ENCODE results near the gene NTF4. TPM values are rescaled to one million over a fixed set of nuclear protein-coding genes. Genes with fewer than 3 reads are reported as not detected.

Gene NTF4
- total RNA-seq, 4 donors from 2014 or later = not detected

- Histone ChIP-seq H3K4me3 (no peak overlapping the region), H3K27me3 (peaks cover 0 to 21% of the 10 kb centered on the region in 2 donors), H3K36me3 (no peaks in the 10 kb centered on the region), H3K4me1 (peaks cover 0 to 4% (median 0%) of the 10 kb centered on the region in 4 donors), H3K27ac (no peak overlapping the region), H3K9me3 (no peaks in the 10 kb centered on the region)
- DNase-seq = no peak
- TF ChIP-seq CTCF (IDR thresholded peaks at IDR 0.05) = no peak
- TF ChIP-seq POLR2A (IDR thresholded peaks at IDR 0.05) = no peak
These were observed 9.1 kb upstream of the NTF4 start for GRCh38 chr19:49073514-49074378.

GRCh38 chr19:49071860-49072547, 7.4 kb upstream of the NTF4 start:
- Histone ChIP-seq H3K4me1 (peaks cover 0 to 4% (median 0%) of the 10 kb centered on the region in 4 donors), H3K27me3 (peaks cover 0 to 26% of the 10 kb centered on the region in 2 donors), H3K27ac (no peak overlapping the region), H3K4me3 (peak overlapping the region in 1 of 4 donors; percentile 23), H3K9me3 (no peaks in the 10 kb centered on the region), H3K36me3 (no peaks in the 10 kb centered on the region)
- no peak for DNase-seq
- no peak for TF ChIP-seq CTCF (IDR thresholded peaks at IDR 0.05)
- TF ChIP-seq POLR2A (IDR thresholded peaks at IDR 0.05) = no peak

GRCh38 chr19:49070416-49070815, 5.8 kb upstream of the NTF4 start:
- no peak for TF ChIP-seq CTCF (IDR thresholded peaks at IDR 0.05)
- no peak for TF ChIP-seq POLR2A (IDR thresholded peaks at IDR 0.05)
- H3K27me3 ChIP-seq = peaks cover 0 to 26% of the 10 kb centered on the region in 2 donors
- H3K4me3 ChIP-seq = no peak overlapping the region
- no peak for DNase-seq
- H3K36me3 ChIP-seq = no peaks in the 10 kb centered on the region
- no peaks in the 10 kb centered on the region for H3K9me3 ChIP-seq
- H3K27ac ChIP-seq = no peak overlapping the region
- H3K4me1 ChIP-seq = peaks cover 0 to 4% (median 0%) of the 10 kb centered on the region in 4 donors

GRCh38 chr19:49069026-49069425, 4.4 kb upstream of the NTF4 start:
- H3K4me3 ChIP-seq = no peak overlapping the region
- DNase-seq = no peak
- no peaks in the 10 kb centered on the region for H3K9me3 ChIP-seq
- H3K27me3 ChIP-seq = peaks cover 0 to 36% of the 10 kb centered on the region in 2 donors
- H3K36me3 ChIP-seq = no peaks in the 10 kb centered on the region
- TF ChIP-seq POLR2A (IDR thresholded peaks at IDR 0.05) (no peak), CTCF (IDR thresholded peaks at IDR 0.05) (no peak)
- no peak overlapping the region for H3K27ac ChIP-seq
- peaks cover 0 to 15% (median 5%) of the 10 kb centered on the region in 4 donors for H3K4me1 ChIP-seq

GRCh38 chr19:49067554-49067953, 2.9 kb upstream of the NTF4 start:
- TF ChIP-seq CTCF (IDR thresholded peaks at IDR 0.05) (no peak), POLR2A (IDR thresholded peaks at IDR 0.05) (no peak)
- Histone ChIP-seq H3K36me3 (no peaks in the 10 kb centered on the region), H3K4me3 (no peak overlapping the region), H3K4me1 (peaks cover 0 to 15% (median 5%) of the 10 kb centered on the region in 4 donors), H3K27me3 (peaks cover 0 to 26% of the 10 kb centered on the region in 2 donors), H3K9me3 (no peaks in the 10 kb centered on the region), H3K27ac (no peak overlapping the region)
- no peak for DNase-seq

All from Peyer's patch (tissue), 4 donors.